GM10266 (cell line): ENCODE results near the gene FBXW8.

ENCODE experiments used
- DNase-seq: peaks from one replicate; pipeline ENCODE4 v3.0.0; 2012; ENCODE audit errors: extremely low spot score
- TF ChIP-seq, protein P1 (sequence below): IDR thresholded peaks from 2 replicates; pipeline ENCODE4 v1.5.1; 2012; ENCODE audit warnings: mild to moderate bottlenecking, low read depth; ENCODE audit not compliant: control insufficient read depth, insufficient read depth; ENCODE audit errors: missing control alignments

The FBXW8 gene, protein sequence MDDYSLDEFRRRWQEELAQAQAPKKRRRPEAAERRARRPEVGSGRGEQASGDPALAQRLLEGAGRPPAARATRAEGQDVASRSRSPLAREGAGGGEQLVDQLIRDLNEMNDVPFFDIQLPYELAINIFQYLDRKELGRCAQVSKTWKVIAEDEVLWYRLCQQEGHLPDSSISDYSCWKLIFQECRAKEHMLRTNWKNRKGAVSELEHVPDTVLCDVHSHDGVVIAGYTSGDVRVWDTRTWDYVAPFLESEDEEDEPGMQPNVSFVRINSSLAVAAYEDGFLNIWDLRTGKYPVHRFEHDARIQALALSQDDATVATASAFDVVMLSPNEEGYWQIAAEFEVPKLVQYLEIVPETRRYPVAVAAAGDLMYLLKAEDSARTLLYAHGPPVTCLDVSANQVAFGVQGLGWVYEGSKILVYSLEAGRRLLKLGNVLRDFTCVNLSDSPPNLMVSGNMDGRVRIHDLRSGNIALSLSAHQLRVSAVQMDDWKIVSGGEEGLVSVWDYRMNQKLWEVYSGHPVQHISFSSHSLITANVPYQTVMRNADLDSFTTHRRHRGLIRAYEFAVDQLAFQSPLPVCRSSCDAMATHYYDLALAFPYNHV

DNA sequence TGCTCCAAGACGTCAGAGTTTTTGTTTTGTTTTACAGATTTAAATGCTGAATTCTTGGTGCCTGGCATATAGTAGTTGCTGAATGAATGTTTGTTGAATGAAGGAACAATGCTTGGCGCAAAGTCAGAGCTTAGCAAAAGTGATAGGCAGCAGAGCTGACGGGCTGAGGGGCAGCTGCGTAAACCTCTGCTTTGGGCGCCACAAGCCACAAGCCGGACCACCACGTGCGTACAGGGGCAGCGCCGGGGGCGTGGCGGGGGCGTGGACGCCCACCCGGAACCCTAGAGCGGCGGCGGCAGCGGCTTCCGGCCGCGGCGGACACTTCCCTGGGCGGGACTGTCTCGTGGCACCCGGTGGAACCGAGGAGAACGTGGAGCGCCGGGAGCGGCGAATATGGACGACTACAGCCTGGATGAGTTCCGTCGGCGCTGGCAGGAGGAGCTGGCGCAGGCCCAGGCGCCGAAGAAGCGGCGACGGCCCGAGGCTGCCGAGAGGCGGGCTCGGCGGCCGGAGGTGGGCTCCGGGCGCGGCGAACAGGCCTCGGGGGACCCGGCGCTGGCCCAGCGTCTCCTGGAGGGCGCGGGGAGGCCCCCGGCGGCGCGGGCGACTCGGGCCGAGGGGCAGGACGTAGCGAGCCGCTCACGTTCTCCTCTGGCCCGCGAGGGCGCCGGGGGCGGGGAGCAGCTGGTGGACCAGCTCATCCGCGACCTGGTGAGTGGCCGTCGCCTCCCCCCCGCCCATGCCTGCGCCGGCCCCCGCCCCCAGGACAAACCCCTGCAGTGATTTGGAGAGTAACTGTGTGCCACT is at the start of gene FBXW8:
Gene FBXW8, plus strand, starts transcription at position 306 of the 807 bp plus-strand sequence. Its CDS starts 88 bp downstream, at position 394.
- peak; percentile 84 for DNase-seq
- TF ChIP-seq, protein P1, sequence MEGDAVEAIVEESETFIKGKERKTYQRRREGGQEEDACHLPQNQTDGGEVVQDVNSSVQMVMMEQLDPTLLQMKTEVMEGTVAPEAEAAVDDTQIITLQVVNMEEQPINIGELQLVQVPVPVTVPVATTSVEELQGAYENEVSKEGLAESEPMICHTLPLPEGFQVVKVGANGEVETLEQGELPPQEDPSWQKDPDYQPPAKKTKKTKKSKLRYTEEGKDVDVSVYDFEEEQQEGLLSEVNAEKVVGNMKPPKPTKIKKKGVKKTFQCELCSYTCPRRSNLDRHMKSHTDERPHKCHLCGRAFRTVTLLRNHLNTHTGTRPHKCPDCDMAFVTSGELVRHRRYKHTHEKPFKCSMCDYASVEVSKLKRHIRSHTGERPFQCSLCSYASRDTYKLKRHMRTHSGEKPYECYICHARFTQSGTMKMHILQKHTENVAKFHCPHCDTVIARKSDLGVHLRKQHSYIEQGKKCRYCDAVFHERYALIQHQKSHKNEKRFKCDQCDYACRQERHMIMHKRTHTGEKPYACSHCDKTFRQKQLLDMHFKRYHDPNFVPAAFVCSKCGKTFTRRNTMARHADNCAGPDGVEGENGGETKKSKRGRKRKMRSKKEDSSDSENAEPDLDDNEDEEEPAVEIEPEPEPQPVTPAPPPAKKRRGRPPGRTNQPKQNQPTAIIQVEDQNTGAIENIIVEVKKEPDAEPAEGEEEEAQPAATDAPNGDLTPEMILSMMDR, result no peak

DNA sequence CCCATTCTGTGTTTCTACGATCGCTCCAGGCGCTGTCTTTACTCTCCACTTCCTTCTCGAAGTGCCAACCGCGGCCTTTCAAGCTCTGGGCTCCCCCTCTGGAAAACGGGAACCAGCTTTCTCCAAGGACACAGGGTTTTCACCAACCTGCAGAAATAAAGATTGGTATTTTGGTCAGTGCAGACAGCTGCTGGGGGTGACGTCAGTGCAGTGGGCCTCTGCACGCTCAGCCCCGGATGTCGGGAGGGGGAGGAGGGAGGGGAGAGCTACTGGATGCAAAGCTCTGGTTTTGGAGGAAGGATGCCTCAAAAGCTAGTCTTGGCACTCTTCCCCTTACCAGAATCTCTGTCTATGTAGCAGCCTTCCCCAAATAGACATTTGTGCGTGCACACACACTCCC is 49.4 kb upstream of the FBXW8 start:
- peak; percentile 78 for DNase-seq
- TF ChIP-seq, protein P1, result no peak

DNA sequence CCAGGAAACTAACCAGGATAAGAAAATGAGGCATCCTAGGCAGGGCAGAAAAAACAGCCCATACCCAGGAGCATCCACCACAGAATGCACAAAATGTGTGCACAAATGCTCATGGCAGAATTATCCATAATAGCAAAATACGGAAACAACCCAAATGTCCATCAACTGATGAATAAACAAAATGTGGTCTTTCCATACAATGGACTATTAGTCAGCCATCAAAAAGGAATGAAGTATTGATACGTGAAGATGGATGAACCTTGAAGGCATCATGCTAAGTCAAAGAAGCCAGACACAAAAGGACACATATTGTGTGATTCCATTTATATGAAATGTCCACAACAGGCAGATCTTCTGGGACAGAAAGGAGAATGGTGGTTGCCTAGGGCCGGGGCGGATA is 48.6 kb upstream of the FBXW8 start:
- no peak for DNase-seq
- TF ChIP-seq, protein P1, result no peak

DNA sequence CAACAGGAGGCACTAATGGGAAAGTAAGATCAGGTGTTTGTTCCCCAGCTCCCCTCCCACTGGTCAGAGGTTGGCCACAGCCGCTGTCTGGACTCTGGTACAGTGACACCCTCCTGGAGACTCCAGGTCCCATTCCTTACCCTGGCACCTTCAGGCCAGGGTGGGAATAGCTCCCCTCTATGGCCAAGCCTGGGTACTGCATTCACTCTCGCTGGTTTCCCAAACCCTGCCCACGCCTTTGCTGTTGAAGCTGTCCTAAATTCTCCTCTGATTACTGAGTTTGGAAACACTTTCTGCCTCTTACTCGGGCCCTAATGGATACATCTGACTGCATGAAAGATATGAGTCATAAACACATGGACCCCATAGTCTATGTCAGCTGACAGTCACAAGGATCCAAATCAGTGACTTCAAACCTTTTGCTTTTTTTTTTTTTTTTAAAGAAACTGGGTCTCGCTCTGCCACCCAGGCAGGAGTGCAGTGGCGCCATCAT is 47.4 kb upstream of the FBXW8 start:
- TF ChIP-seq, protein P1, result peak; percentile 42
- DNase-seq, result no peak

DNA sequence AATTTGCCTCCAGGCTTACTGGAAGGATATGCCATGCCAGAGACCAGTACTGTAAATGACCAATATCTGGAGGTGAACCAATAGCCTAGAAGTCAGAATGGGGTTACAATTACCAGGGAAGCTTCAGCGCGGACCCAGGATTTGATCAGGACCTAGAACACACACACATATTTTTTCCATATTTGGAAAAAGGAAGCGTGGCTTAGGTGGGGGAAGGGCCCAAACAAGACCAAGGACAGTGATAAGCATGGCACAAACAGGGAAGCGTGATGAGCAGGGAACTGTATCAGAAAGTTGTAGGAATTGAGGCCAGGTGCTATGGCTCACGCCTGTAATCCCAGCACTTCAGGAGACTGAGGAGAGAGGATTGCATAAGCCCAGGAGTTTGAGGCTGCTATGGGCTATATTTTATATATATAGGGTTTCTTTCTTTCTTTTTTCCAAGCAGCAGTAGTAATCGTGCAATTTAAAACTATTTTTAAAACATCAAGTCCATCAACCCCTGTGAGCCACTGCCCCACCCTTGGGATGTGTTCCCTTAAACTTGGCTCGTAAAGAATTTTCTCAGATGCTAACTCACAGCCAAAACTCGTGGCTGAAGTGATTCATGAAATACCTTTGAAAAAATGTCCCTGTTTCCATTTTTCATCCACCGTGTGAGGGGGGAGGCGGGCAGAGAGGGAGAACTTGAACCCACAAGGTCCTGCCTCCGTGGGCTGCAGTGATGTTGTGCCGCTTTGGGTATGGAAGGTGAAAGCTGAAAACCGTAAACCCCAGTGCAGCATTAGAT is 46.2 kb upstream of the FBXW8 start:
- TF ChIP-seq, protein P1, result no peak
- DNase-seq, result no peak

DNA sequence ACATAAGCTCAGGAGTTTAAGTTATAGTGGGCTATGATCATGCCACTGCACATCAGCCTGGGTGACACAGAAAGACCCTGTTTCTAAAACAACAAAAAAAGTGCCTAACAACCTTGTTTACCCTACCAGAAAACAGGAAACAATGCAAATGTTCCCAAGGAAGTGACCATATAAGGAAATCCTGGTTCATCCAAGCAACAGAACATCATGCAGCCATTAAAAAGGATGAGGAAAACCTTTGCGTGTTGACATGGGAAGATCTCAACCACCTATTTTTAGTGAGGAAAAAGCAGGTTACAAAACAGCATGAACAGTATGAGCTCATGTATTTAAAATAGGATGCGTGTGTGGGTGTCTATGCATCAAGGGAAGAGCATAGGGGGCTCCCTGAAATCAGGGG is 43.2 kb upstream of the FBXW8 start:
- TF ChIP-seq, protein P1, result no peak
- DNase-seq, result no peak
